HepG2 (cell line): ENCODE measurements around the gene CRNKL1. TPM values are rescaled to one million over a fixed set of nuclear protein-coding genes. Genes with fewer than 3 reads are reported as not detected.

Experiments used
- ATRX ChIP-seq: sonication (generic); formaldehyde crosslinking; IDR thresholded peaks from 2 replicates; pipeline ENCODE4 v1.4.0; 2020; ENCODE audit warnings: missing genetic modification reagents, borderline replicate concordance
- DPF2 ChIP-seq: sonication (generic); formaldehyde crosslinking; IDR thresholded peaks from 2 replicates; pipeline ENCODE4 v1.4.0; 2020; ENCODE audit warnings: mild to moderate bottlenecking, low read depth, missing genetic modification reagents, borderline replicate concordance
- GPN1 ChIP-seq: sonication (generic); formaldehyde crosslinking; IDR thresholded peaks from 2 replicates; pipeline ENCODE4 v1.5.1; 2020; ENCODE audit warnings: missing genetic modification reagents, borderline replicate concordance
- HNF4A ChIP-seq: sonication (generic); formaldehyde crosslinking; IDR thresholded peaks from 2 replicates; pipeline ENCODE4 v1.4.0; 2020; ENCODE audit warnings: missing genetic modification reagents
- HNRNPL ChIP-seq: fragments of 200-400 bp; formaldehyde crosslinking; IDR thresholded peaks from 2 replicates; pipeline ENCODE4 v1.6.1; 2017; ENCODE audit warnings: mild to moderate bottlenecking, low read depth, low read length
- JUND ChIP-seq: sonication (generic); formaldehyde crosslinking; IDR thresholded peaks from 2 replicates; pipeline ENCODE4 v1.8.0; 2022; ENCODE audit warnings: mild to moderate bottlenecking, missing genetic modification reagents
- PHF8 ChIP-seq: sonication (generic); formaldehyde crosslinking; IDR thresholded peaks from 2 replicates; pipeline ENCODE4 v1.5.0; 2020; ENCODE audit warnings: missing genetic modification reagents
- SAFB2 ChIP-seq: sonication (generic); formaldehyde crosslinking; IDR thresholded peaks from 2 replicates; pipeline ENCODE4 v1.5.1; 2020; ENCODE audit warnings: missing genetic modification reagents, low read depth, mild to moderate bottlenecking, borderline replicate concordance
- TCF7 ChIP-seq: sonication (generic); IDR thresholded peaks from 2 replicates; pipeline ENCODE4 v1.6.1; 2016; ENCODE audit warnings: antibody characterized with exemption, low read depth
- TSC22D2 ChIP-seq: sonication (generic); formaldehyde crosslinking; IDR thresholded peaks from 2 replicates; pipeline ENCODE4 v1.5.1; 2020; ENCODE audit warnings: missing genetic modification reagents, mild to moderate bottlenecking, borderline replicate concordance
- U2AF1 ChIP-seq: fragments of 200-400 bp; formaldehyde crosslinking; optimal IDR thresholded peaks from 2 replicates; pipeline ENCODE3; 2017; ENCODE audit warnings: mild to moderate bottlenecking, low read depth, low read length
- ZC3H13 ChIP-seq: sonication (generic); formaldehyde crosslinking; IDR thresholded peaks from 2 replicates; pipeline ENCODE4 v1.8.1; 2023; ENCODE audit warnings: mild to moderate bottlenecking, missing genetic modification reagents, moderate library complexity
- polyA plus RNA-seq, 8 experiments: library from polyadenylated mRNA; depleted of rRNA in 3 of 8; stranded (reverse) in 7 of 8; unstranded in 1 of 8; fragments of >200 nt; fragmentation: Illumina TruSeq in 4 of 8; extraction: Trizol in 4 of 8; gene quantifications; 2 replicates each; pipeline versions ENCODE4 v1.2.1 to v1.2.3, GENCODE V29; 2011 to 2016; ENCODE audit warnings: low read depth in 4 of 8, missing spikeins in 1 of 8, mixed read lengths in 1 of 8; ENCODE audit not compliant: insufficient read depth in 1 of 8
- total RNA-seq, 5 experiments: library from RNA; depleted of rRNA; stranded (reverse); fragments of >200 nt; fragmentation: Illumina TruSeq; extraction: Trizol; gene quantifications; 2 replicates each; pipeline ENCODE4 v1.2.3, GENCODE V29; 2016; ENCODE audit warnings: low read depth in 1 of 5
- TF ChIP-seq, protein P1 (sequence below): sonication (generic); formaldehyde crosslinking; conservative IDR thresholded peaks from 2 replicates; pipeline ENCODE4 v1.4.0; 2020; ENCODE audit warnings: missing genetic modification reagents
- TF ChIP-seq, protein P2 (sequence below), 2 experiments: sonication (generic) in 1 of 2; formaldehyde crosslinking in 1 of 2; IDR thresholded peaks; 2 replicates each; pipeline versions ENCODE4 v1.6.1 to v1.9.0; 2014 to 2022; ENCODE audit warnings: antibody characterized with exemption in 1 of 2, borderline replicate concordance in 1 of 2, inconsistent platforms in 1 of 2, low read depth in 1 of 2, missing genetic modification reagents in 1 of 2
- TF ChIP-seq, protein P3 (sequence below): sonication (generic); formaldehyde crosslinking; IDR thresholded peaks from 2 replicates; pipeline ENCODE4 v1.8.0; 2022; ENCODE audit warnings: missing genetic modification reagents, mild to moderate bottlenecking, moderate library complexity, borderline replicate concordance
- TF ChIP-seq, protein P4 (sequence below): sonication (generic); formaldehyde crosslinking; IDR thresholded peaks from 2 replicates; pipeline ENCODE4 v1.5.1; 2020; ENCODE audit warnings: missing genetic modification reagents, mild to moderate bottlenecking, borderline replicate concordance

CRNKL1 gene
- total and polyA plus RNA-seq, 2 of the 13 experiments (the other 11 are each of a cell fraction or from before 2014, with no cell fraction given) = 12.3 to 64.5 TPM

DNA sequence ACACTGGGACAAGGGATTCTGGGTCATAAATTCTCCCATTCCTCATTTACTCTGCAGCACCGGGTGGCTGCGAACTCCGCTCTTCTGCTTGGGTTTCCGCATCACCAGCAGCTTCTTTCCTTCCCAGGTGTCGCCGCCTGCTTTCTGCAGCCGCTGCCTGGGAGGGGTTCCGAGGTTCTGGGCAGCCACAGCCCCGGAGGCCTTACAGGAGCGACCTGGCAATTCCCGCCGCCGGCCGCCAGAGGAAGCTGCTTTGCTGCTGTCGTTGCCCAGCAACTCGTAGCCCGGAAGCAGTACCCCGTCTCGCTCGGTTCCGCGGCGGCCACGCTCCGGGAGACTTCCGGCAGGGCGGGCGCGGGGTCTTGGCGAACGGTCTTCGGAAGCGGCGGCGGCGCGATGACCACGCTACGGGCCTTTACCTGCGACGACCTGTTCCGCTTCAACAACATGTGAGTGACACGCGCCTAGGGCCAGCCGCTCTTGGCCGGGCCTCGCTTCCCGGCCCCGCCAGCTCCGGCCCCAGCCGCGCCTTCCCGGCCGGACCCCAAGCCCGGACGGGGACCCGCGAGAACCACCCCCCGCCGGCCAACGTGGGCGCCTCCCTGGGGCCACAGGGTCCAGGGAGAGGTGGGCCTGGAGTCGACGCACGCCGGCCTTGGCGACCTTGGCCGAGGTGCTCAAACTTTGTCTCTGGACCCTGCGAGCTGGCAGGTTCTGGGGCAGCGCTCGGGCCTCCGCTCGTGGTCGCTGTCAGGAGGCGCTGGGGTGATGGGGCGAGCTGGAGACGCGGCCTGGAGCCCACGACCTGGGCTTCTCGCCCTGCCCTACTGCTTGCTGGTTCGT is 35.0 kb downstream of the CRNKL1 start, which contains the start of gene NAA20 (continued):
- TF ChIP-seq JUND (CRISPR knock-in tag) (no peak; the same call in none of the 2 replicates), SAFB2 (peak; percentile 99), TCF7 (no peak), TSC22D2 (CRISPR knock-in tag) (peak; percentile 89), ZC3H13 (peak; percentile 97), HNRNPL (no peak), ATRX (CRISPR knock-in tag) (no peak), U2AF1 (peak; percentile 83), HNF4A (peak; percentile 39; the same call in 1 of the 2 replicates), DPF2 (CRISPR knock-in tag) (peak; percentile 43; the same call in 1 of the 2 replicates), GPN1 (no peak; the same call in 1 of the 2 replicates), PHF8 (CRISPR knock-in tag) (peak; percentile 95)
- TF ChIP-seq, protein P1, sequence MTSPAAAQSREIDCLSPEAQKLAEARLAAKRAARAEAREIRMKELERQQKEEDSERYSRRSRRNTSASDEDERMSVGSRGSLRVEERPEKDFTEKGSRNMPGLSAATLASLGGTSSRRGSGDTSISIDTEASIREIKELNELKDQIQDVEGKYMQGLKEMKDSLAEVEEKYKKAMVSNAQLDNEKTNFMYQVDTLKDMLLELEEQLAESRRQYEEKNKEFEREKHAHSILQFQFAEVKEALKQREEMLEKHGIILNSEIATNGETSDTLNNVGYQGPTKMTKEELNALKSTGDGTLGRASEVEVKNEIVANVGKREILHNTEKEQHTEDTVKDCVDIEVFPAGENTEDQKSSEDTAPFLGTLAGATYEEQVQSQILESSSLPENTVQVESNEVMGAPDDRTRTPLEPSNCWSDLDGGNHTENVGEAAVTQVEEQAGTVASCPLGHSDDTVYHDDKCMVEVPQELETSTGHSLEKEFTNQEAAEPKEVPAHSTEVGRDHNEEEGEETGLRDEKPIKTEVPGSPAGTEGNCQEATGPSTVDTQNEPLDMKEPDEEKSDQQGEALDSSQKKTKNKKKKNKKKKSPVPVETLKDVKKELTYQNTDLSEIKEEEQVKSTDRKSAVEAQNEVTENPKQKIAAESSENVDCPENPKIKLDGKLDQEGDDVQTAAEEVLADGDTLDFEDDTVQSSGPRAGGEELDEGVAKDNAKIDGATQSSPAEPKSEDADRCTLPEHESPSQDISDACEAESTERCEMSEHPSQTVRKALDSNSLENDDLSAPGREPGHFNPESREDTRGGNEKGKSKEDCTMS (CRISPR knock-in tag) = peak; percentile 86; the same call in 1 of the 2 replicates
- TF ChIP-seq, protein P2, sequence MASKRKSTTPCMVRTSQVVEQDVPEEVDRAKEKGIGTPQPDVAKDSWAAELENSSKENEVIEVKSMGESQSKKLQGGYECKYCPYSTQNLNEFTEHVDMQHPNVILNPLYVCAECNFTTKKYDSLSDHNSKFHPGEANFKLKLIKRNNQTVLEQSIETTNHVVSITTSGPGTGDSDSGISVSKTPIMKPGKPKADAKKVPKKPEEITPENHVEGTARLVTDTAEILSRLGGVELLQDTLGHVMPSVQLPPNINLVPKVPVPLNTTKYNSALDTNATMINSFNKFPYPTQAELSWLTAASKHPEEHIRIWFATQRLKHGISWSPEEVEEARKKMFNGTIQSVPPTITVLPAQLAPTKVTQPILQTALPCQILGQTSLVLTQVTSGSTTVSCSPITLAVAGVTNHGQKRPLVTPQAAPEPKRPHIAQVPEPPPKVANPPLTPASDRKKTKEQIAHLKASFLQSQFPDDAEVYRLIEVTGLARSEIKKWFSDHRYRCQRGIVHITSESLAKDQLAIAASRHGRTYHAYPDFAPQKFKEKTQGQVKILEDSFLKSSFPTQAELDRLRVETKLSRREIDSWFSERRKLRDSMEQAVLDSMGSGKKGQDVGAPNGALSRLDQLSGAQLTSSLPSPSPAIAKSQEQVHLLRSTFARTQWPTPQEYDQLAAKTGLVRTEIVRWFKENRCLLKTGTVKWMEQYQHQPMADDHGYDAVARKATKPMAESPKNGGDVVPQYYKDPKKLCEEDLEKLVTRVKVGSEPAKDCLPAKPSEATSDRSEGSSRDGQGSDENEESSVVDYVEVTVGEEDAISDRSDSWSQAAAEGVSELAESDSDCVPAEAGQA (IDR thresholded peaks at IDR 0.05; ENCODE audit: low read depth) = peak; percentile 87
- TF ChIP-seq, protein P2 (CRISPR knock-in tag; IDR thresholded peaks at IDR 0.05; ENCODE audit: borderline replicate concordance) = peak; percentile 77; the same call in 1 of the 2 replicates
- TF ChIP-seq, protein P3, sequence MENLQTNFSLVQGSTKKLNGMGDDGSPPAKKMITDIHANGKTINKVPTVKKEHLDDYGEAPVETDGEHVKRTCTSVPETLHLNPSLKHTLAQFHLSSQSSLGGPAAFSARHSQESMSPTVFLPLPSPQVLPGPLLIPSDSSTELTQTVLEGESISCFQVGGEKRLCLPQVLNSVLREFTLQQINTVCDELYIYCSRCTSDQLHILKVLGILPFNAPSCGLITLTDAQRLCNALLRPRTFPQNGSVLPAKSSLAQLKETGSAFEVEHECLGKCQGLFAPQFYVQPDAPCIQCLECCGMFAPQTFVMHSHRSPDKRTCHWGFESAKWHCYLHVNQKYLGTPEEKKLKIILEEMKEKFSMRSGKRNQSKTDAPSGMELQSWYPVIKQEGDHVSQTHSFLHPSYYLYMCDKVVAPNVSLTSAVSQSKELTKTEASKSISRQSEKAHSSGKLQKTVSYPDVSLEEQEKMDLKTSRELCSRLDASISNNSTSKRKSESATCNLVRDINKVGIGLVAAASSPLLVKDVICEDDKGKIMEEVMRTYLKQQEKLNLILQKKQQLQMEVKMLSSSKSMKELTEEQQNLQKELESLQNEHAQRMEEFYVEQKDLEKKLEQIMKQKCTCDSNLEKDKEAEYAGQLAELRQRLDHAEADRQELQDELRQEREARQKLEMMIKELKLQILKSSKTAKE (CRISPR knock-in tag) = peak; percentile 89
- TF ChIP-seq, protein P4, sequence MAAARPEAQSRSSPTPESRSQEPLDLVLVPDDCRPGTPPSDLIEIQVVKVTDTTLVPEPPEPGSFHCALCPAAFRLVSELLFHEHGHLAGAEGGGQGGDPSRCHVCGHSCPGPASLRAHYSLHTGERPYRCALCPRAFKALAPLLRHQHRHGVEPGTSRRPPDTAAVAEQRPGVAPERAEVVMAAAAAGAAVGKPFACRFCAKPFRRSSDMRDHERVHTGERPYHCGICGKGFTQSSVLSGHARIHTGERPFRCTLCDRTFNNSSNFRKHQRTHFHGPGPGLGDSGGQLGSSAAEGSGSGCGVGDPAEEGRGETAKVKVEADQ (CRISPR knock-in tag) = peak; percentile 40; the same call in 1 of the 2 replicates
